CD1c-positive myeloid dendritic cell (primary cell): ENCODE measurements around the gene ISG20L2.
A peak's percentile ranks its signal among the peaks of the same experiment; 100 is the strongest.

Source experiments
- DNase-seq: peaks from one replicate; pipeline ENCODE4 v3.0.0-alpha.2; 2016; ENCODE audit errors: extremely low spot score

Gene ISG20L2

GRCh38 chr1:156754219-156754618, 25.7 kb upstream of the ISG20L2 start:
- DNase-seq = no peak

DNA sequence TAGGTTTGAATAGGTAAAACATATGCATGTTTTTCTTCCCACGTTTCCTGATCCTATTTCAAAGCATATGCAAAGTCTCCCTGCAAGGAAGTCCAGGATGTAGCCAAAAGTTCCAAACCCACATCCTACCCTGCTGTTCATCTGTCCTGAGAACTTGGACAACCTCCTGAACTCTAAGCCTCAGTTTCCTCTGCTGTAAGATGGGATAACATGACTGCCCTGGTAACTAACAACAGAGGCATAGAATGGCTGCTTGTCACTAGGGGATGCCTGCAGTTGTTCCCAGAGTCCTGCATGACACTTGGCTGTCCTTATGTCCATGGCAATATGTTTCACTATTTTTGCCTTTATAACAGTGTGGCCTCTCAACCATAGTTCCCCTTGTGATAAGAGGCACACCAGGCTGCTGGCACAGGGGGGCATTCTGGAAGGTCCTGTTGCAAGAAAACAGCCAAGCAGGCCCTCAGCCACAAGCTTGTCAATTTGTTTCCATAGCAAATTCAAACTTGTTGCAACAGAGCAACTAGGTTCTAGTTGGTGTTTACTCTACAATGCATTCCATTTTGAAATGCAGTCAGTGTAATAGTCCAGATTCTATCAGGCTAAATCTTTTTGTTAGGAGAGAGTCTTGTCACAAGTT, 24.4 kb upstream of the ISG20L2 start:
- no peak for DNase-seq

GRCh38 chr1:156751757-156752481, 23.4 kb upstream of the ISG20L2 start:
- DNase-seq = peak; percentile 96

GRCh38 chr1:156751451-156751756, 22.8 kb upstream of the ISG20L2 start, which contains the start of gene HDGF:
Gene HDGF (minus strand): TSS chr1:156751675. CDS start chr1:156751429, 246 bp downstream.
- no peak for DNase-seq

DNA sequence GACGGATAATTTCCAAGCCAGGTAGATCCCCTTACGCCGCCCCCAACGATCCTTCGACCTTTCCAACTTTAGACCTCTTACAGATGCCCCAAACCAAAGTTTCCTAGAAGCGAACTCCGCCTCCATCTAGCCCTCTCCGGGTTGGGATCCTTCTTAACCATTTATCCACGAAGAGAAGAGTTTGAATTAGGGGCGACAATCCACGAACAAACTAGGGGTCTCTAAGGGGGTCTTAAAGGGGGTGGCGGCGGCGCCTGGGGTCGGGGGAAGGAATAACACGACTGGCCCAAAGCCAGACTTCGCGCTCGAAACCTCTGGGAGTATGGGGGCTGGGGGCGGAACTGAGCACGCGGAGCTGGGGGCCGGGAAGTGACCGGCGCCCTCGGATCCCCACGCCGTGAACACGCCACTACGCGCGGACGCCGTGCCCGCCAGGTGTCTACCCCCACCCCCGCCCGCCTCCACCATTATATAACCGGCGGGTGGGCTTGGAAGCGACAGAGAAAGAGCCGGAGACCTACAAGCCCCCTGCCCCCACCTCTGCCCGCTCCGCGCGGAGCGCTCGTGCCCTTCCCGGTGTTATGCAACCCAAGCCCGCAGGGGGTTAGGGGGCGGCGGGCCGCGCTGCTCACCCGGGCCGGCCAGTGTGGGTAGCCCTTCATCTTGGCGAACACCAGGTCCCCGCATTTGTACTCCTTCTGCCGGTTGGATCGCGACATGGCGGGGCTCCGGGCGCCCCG, 22.3 kb upstream of the ISG20L2 start:
- DNase-seq = peak; percentile 40

DNA sequence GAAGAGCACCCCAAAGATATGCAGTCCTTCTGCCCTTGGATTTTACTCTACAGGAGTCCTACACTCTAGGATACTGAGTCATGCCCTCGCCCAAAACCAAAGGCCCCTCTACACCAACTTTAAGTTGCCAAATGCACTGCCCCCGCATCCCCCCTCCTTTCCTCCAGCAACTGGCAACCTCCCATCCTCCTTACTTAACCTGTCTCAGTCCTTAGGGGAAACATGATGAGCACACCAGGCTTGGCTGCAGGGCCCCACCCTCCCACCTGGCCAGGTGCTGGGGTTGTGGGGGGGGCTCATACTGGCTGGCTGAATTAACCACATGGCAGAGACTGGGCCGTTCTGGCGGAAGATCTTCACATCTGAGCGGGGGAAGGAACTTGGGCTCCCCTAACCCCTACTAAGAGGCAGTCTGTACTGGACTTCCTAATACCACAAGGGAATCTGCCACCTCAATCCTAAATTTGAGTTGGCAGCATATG, 21.7 kb upstream of the ISG20L2 start:
- DNase-seq = peak; percentile 38

GRCh38 chr1:156749419-156750118, 21.0 kb upstream of the ISG20L2 start:
- DNase-seq = peak; percentile 35

DNA sequence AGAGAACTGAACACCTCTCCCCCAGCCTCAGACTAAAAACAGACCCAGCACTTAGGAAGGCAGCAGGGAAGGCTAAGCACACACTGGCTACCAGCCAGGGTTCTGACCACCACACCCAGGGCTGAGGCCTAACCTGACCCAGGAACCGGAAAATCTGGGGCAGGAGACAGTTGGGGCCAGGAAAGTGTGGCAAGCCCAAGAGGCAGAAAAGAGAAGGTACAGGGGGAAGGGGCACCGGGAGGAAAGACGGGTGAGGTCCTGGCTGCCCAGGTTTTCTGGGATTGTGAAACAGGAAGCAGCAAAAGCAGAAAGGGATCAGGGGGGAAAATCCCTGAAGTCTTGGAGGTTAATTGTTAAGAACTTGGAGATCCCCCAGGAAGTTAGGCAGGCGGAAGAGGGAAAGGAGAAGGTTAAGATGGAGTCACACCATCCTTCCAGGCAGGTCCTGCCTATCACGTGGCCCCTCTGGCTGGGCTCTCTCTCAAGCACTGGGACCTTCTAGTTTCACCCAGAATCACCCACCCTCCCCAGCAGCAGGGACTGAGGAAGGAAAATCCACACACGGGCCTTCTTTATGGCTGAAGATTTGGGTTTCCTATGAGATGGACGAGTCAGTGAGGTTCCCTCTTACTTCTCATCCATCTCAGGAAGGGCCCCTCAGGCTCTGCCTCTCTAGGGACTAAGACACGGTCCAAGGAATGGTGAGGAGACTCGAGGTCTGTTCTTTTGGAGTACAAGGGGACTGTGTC, 20.3 kb upstream of the ISG20L2 start:
- peak; percentile 65 for DNase-seq

GRCh38 chr1:156747742-156748669, 19.4 kb upstream of the ISG20L2 start:
- DNase-seq = no peak

- peak; percentile 75 for DNase-seq
These were observed 18.4 kb upstream of the ISG20L2 start for GRCh38 chr1:156746728-156747631.

DNA sequence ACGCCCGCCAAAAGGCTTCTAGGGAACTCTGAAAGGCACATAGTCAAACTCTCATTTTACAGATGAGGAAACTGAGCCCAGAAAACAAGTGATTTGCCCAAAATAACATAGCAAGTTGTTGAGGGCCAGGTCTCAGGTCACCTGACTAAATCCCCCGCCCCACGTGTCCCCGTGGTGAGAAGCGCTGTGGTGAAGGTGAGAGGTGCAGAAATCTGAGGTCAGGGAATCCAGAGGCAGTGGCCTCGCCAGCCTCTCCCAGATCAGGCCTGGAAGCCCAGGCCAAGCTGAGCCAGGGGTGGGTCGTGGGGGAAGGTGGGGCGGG, 17.8 kb upstream of the ISG20L2 start:
- DNase-seq = no peak

DNA sequence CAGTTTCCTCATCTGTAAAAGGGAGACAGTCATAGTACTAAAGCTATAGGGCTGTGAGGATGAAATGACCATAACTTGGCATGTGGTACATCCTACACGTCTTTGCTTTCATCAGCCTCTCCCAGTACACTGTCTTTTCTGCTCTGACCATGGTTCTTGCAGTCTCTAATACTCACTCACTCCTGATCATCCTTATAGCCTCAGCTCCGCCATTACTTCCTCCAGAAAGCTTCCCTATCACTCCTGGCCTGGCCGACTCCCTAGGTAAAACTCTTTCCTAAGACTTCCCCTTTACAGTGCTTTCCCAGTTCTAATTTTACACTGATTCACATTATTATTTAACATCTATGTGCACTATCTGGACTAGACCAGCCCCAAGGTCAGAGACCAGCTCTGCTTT, 17.3 kb upstream of the ISG20L2 start:
- peak; percentile 64 for DNase-seq

DNA sequence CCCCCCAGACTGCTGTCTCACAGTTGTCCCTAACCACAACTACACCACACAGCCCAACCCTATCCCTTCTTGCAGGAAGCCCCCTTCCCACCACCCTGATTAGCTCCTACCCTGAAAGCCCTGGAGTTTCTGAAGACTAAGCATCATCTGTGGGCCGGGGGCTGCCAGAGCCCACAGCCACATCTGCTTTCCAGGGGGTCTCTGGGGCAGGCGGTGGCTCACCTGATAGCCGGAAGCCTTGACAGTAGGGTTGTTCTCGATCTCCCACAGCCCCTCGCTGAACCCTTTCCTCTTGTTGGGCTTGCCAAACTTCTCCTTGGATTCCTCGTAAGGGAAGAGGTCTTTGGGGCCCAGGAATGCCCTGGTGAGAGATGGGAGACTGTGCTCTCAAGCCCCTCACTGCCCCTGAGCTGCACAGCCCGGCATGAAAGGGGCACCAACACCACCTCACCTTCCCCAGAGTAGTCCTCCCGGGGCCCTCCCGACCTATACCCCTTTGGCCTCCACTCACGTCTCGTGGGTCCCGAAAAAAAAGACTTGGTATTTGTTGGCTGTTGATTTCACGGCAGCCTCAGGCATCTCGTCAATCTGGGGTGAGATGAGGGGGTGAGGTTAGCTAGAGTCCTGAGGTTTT, 16.3 kb upstream of the ISG20L2 start:
- DNase-seq = no peak

GRCh38 chr1:156744344-156744743, 15.8 kb upstream of the ISG20L2 start:
- DNase-seq = no peak

DNA sequence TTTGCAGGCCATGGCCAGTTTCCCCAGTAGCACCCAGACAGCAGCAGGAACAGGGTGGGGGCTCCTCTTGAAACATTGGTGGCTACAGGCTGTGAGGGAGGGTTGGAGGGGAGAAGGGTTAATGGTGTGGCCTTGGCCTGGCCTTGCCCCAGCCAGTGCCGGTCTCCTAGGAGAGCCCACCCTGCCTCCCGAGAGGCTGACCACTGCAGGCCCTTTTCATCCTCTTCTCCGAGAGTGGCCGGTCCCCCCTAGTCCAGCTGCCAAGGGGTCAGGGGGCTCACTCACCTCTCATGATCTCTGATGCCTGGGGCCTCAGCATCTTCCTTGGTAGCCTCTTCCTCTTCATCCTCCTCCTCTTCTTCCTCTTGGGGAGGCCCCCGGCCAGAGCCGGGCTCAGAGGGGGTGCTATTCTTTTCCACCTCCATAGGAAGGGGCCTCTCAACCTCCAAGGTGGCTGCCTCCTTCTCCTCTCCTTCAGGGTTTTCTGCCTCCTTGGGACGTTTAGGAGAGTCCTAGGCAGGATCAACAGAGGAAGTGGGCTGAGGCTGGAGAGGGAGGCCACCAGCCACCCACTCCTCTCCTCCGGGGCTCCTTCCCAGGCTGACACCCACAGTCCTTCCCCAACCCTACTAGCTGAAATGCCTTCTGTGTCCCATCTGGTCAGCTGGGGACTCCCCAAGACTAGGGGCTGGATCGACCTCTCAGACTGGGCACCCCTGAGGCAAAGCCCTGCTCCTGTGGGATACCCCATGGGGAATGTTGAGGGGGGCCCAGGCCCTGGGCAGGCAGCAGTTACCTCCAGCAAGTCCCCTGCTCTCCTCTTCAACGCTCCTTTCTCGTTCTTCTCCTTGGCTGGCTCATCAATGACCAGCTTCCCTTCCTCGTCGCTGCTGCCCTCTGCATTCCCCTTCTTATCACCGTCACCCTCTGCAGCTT, 15.1 kb upstream of the ISG20L2 start:
- peak; percentile 34 for DNase-seq

DNA sequence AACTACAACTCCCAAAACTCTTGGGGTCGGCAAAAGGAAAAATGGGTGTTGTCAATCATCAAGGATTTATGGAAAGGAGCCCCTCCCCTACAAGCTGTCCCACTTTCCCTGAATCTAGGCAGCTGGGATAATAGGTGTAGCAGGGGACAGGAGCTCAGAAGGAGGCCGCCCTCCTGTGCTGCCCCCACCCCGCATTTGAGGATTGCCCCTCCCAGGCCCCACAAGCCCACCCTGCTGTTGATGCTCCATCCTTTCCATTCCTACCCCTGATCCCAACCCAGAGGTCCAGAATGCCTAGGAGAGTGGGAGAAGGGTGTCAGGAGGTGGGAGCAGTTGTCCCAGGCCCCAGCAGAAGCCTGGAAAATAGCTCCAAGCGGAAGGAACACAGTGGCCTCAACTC, 14.2 kb upstream of the ISG20L2 start:
- DNase-seq = no peak

GRCh38 chr1:156742017-156742416, 13.5 kb upstream of the ISG20L2 start:
- no peak for DNase-seq

DNA sequence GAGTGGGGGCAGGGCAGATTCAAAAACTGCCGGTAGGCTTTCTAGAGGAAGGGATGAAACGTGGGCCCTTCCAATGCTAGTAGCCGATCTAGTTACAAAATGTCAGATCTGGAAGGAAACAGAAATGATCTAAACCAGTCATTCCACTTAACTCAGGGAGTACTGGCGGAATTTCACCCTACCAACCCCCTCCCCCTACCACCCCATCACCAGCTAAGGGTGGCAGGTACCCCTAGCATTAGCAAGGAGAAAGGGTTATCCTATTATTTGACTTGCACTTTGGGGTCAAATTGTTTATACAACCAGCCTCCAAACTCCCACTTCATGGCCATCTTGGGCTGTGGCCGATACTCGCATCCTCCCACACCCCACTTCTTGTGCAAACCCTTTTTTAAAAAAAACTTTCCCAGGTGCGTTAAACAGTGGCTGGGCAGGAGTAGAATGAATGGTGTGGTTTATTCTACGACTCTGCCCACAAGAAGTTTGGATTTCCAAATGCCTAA, 13.0 kb upstream of the ISG20L2 start:
- DNase-seq = no peak
